ENCODE data around the gene KATNB1.

Gene KATNB1

GRCh38 chr16:57739756-57740422 is 4.3 kb downstream of the KATNB1 start:
- Histone ChIP-seq H3K27me3 (ENCODE audit: insufficient read depth, low read depth, severe bottlenecking) (no peaks in the 10 kb centered on the region), H3K4me3 (ENCODE audit: low read depth, low read length) (no peak overlapping the region), H3K36me3 (peaks cover 19% of the 10 kb centered on the region), H3K9me3 (ENCODE audit: severe bottlenecking) (no peaks in the 10 kb centered on the region), H3K27ac (peak overlapping the region; percentile 78)
- DNase-seq = no peak
- TF ChIP-seq CTCF (IDR thresholded peaks at IDR 0.05; ENCODE audit: low read depth, low read length) = no peak

GRCh38 chr16:57740423-57741071 is 5.0 kb downstream of the KATNB1 start:
- no peak for DNase-seq
- H3K9me3 ChIP-seq (ENCODE audit: severe bottlenecking) = no peaks in the 10 kb centered on the region
- no peak for TF ChIP-seq CTCF (IDR thresholded peaks at IDR 0.05; ENCODE audit: low read depth, low read length)
- H3K4me3 ChIP-seq (ENCODE audit: low read depth, low read length) = no peak overlapping the region
- H3K27ac ChIP-seq = peak overlapping the region; percentile 78
- H3K36me3 ChIP-seq = peaks cover 20% of the 10 kb centered on the region
- H3K27me3 ChIP-seq (ENCODE audit: insufficient read depth, low read depth, severe bottlenecking) = no peaks in the 10 kb centered on the region

GRCh38 chr16:57741660-57742191 is 6.2 kb downstream of the KATNB1 start:
- peak; percentile 86 for DNase-seq
- H3K27me3 ChIP-seq (ENCODE audit: insufficient read depth, low read depth, severe bottlenecking) = no peaks in the 10 kb centered on the region
- no peak overlapping the region for H3K4me3 ChIP-seq (ENCODE audit: low read depth, low read length)
- no peaks in the 10 kb centered on the region for H3K9me3 ChIP-seq (ENCODE audit: severe bottlenecking)
- peak overlapping the region; percentile 78 for H3K27ac ChIP-seq
- no peak for TF ChIP-seq CTCF (IDR thresholded peaks at IDR 0.05; ENCODE audit: low read depth, low read length)
- peaks cover 20% of the 10 kb centered on the region for H3K36me3 ChIP-seq

- DNase-seq = no peak
- TF ChIP-seq CTCF (IDR thresholded peaks at IDR 0.05; ENCODE audit: low read depth, low read length) = no peak
- Histone ChIP-seq H3K36me3 (peaks cover 18% of the 10 kb centered on the region), H3K9me3 (ENCODE audit: severe bottlenecking) (no peaks in the 10 kb centered on the region), H3K4me3 (ENCODE audit: low read depth, low read length) (no peak overlapping the region), H3K27me3 (ENCODE audit: insufficient read depth, low read depth, severe bottlenecking) (no peaks in the 10 kb centered on the region), H3K27ac (peak overlapping the region; percentile 4)
Measured at GRCh38 chr16:57742543-57742942, 7.0 kb downstream of the KATNB1 start.

- no peak for TF ChIP-seq CTCF (IDR thresholded peaks at IDR 0.05; ENCODE audit: low read depth, low read length)
- peak overlapping the region; percentile 4 for H3K27ac ChIP-seq
- no peak overlapping the region for H3K4me3 ChIP-seq (ENCODE audit: low read depth, low read length)
- no peaks in the 10 kb centered on the region for H3K27me3 ChIP-seq (ENCODE audit: insufficient read depth, low read depth, severe bottlenecking)
- peaks cover 18% of the 10 kb centered on the region for H3K36me3 ChIP-seq
- no peak for DNase-seq
- H3K9me3 ChIP-seq (ENCODE audit: severe bottlenecking) = no peaks in the 10 kb centered on the region
Measured at GRCh38 chr16:57743458-57743857, 7.9 kb downstream of the KATNB1 start.
